Measurements from ENCODE around the gene KATNAL1. TPM values are rescaled to one million over a fixed set of nuclear protein-coding genes. Genes with fewer than 3 reads are reported as not detected.

The KATNAL1 gene
- total and polyA plus RNA-seq, 10 of the 15 experiments (the other 5 are each of a cell fraction or from before 2014, with no cell fraction given), result 6.5 to 18.7 (median 11.7) TPM

DNA sequence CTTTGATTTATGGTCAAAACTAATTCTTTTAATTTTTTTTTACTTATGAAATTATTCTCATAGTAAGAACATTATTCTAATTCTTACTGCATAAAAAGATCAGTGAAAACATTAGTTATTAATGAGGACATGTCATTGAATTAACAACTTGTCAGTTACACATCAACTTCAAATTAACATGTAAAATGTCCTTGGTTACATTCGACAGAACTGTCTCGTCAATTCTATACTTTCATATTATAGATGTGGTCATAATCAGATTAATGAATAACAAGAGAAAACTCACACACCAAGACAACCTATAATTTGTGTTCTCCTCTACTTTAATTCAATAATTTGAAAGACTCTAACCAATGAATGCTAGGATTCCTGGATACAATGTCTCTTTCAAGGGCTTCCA lies 66.7 kb downstream of the KATNAL1 start:
- H3K79me2 ChIP-seq (ENCODE audit: control insufficient read depth, insufficient read depth, low read length), result no peaks in the 10 kb centered on the region
- no peaks in the 10 kb centered on the region for H3K27me3 ChIP-seq (replicated peaks in 1 of 2; ENCODE audit: control insufficient read depth in 2 of 2, insufficient read depth in 2 of 2, low read length in 1 of 2)
- no TSS peak for BruUV-seq (replicated peaks)
- WGBS (ENCODE audit: insufficient coverage, insufficient replicate concordance, low lambda C conversion rate, missing lambda C conversion rate), result 73% methylated on average over 2 of the region's 2 CpGs
- H3K9ac ChIP-seq (ENCODE audit: control insufficient read depth, insufficient read depth, low read length), result no peak overlapping the region
- ChIA-PET CTCF (no interaction called here), POLR2A (no interaction called here), SMC1A (ENCODE audit: uncharacterized antibody, unreplicated experiment) (interaction anchor here (0.8 kb wide), 1 partner anchor 11 kb away, joined by 3 read pairs; no protein-coding TSS in a partner anchor), RAD21 (ENCODE audit: unreplicated experiment) (no interaction called here)
- H2AFZ ChIP-seq (ENCODE audit: control insufficient read depth, low read depth, low read length), result no peak overlapping the region
- peaks cover 2% of the 10 kb centered on the region; the same call in 1 of the 2 replicates for H3K4me1 ChIP-seq (ENCODE audit: control insufficient read depth, insufficient read depth, low read length)
- H3K36me3 ChIP-seq (ENCODE audit: control insufficient read depth in 2 of 2, insufficient read depth in 2 of 2, low read length in 1 of 2), result no peaks in the 10 kb centered on the region; a peak in 3 of 4 replicates
- no peak overlapping the region for H3K4me3 ChIP-seq
- DNase-seq (ENCODE audit: low read depth, low spot score) (no peak), FAIRE-seq (no peak), ATAC-seq (peak; percentile 82)
- TF ChIP-seq EP300 (IDR thresholded peaks at IDR 0.05; ENCODE audit: borderline replicate concordance in 1 of 2, control insufficient read depth in 1 of 2, low read depth in 2 of 2, low read length in 2 of 2) (0 out of 4 replicates have a peak, but pooled peaks of 1 of the 2 experiments have one; percentile 16), BCLAF1 (IDR thresholded peaks at IDR 0.05) (no peak), MTA2 (IDR thresholded peaks at IDR 0.05; ENCODE audit: low read depth) (peak; percentile 76), DPF2 (IDR thresholded peaks at IDR 0.05) (peak; percentile 46; the same call in 1 of the 2 replicates), ATF7 (IDR thresholded peaks at IDR 0.05; ENCODE audit: low read depth) (0 out of 2 replicates have a peak, but pooled peaks have one; percentile 30)
- TF ChIP-seq, protein P1, sequence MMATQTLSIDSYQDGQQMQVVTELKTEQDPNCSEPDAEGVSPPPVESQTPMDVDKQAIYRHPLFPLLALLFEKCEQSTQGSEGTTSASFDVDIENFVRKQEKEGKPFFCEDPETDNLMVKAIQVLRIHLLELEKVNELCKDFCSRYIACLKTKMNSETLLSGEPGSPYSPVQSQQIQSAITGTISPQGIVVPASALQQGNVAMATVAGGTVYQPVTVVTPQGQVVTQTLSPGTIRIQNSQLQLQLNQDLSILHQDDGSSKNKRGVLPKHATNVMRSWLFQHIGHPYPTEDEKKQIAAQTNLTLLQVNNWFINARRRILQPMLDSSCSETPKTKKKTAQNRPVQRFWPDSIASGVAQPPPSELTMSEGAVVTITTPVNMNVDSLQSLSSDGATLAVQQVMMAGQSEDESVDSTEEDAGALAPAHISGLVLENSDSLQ (IDR thresholded peaks at IDR 0.05), result peak; percentile 80
- H3K9me3 ChIP-seq (replicated peaks; ENCODE audit: control insufficient read depth, insufficient read depth, low read length), result no peaks in the 10 kb centered on the region; the same call in 2 of the 3 replicates
- in situ Hi-C loops (cut with MboI) (no loop called here), intact Hi-C loops (cut with micrococcal nuclease; ENCODE audit: unreplicated experiment) (loop anchor here (5.0 kb wide), 3 partner anchors 38 to 93 kb away; partner anchors contain the start of gene KATNAL1)
- H3K27ac ChIP-seq (ENCODE audit: control insufficient read depth, insufficient read depth), result no peak overlapping the region
- H3K4me2 ChIP-seq (ENCODE audit: control insufficient read depth, insufficient read depth), result no peak overlapping the region
- no peaks in the 10 kb centered on the region for H4K20me1 ChIP-seq (ENCODE audit: control insufficient read depth, insufficient read depth)
